Sciatic nerve (tissue), 2 donors: ENCODE measurements around the gene AGPAT1. TPM values are rescaled to one million over a fixed set of nuclear protein-coding genes. Genes with fewer than 3 reads are reported as not detected.
"Not testable (repeated sequence)": the region's sequence is repeated elsewhere in the genome, so short reads cannot be mapped to it uniquely, and the experiment has no call there.

ENCODE experiments used
- ATAC-seq: fragments of 200-7000 bp; cut with Tn5 transposase; one replicate; pipeline ENCODE4 v1.9.1; 2020; ENCODE audit warnings: mild to moderate bottlenecking, moderate library complexity
- DNase-seq: peaks from one replicate; pipeline ENCODE4 v3.0.0-alpha.2; 2020; ENCODE audit warnings: low spot score
- intact Hi-C: fragments of 100-400 bp; cut with DNase I; formaldehyde crosslinking; loops from one replicate; pipeline ENCODE4 v1.14.2; 2022
- total RNA-seq: library from RNA; stranded (reverse); fragmentation: NEBNext Ultra II Directional; extraction: Animal tissue kit (Norgen Biotek cat#: 25700); gene quantifications from one replicate; pipeline ENCODE4 v1.2.1, GENCODE V29; 2021
- donor health status: DM: no; HTN: no; CAD: no.
- donor health status: DM: no; HTN: no; CAD: no.

AGPAT1 gene
- total RNA-seq, 1 donor from 2014 or later = 59.9 TPM

GRCh38 chr6:32202186-32202585 is 26.3 kb upstream of the AGPAT1 start:
- ATAC-seq (no peak), DNase-seq (no peak)
- intact Hi-C loops = no loop called here

GRCh38 chr6:32200711-32201475 is 25.0 kb upstream of the AGPAT1 start:
- DNase-seq (no peak), ATAC-seq (no peak)
- intact Hi-C loops = no loop called here

GRCh38 chr6:32198866-32199265 is 23.0 kb upstream of the AGPAT1 start:
- ATAC-seq = no peak
- intact Hi-C loops = no loop called here
- no peak for DNase-seq

GRCh38 chr6:32198345-32198696 is 22.4 kb upstream of the AGPAT1 start:
- intact Hi-C loops = no loop called here
- DNase-seq = no peak

GRCh38 chr6:32196682-32197616 is 21.1 kb upstream of the AGPAT1 start:
- ATAC-seq = no peak
- no peak for DNase-seq
- intact Hi-C loops = no loop called here

More at GRCh38 chr6:32198345-32198696, 22.4 kb upstream of the AGPAT1 start:
- no peak for ATAC-seq

GRCh38 chr6:32195902-32196681 is 20.2 kb upstream of the AGPAT1 start:
- intact Hi-C loops = no loop called here
- DNase-seq (peak; percentile 99), ATAC-seq (peak; percentile 91)

- peak; percentile 88 for ATAC-seq
- peak; percentile 100 for DNase-seq
- intact Hi-C loops = no loop called here
Measured at GRCh38 chr6:32195652-32195901, 19.7 kb upstream of the AGPAT1 start.

- DNase-seq (no peak), ATAC-seq (no peak)
- intact Hi-C loops = no loop called here
Measured at GRCh38 chr6:32194825-32195651, 19.2 kb upstream of the AGPAT1 start.

GRCh38 chr6:32194388-32194787 is 18.5 kb upstream of the AGPAT1 start:
- no peak for ATAC-seq
- intact Hi-C loops = no loop called here
- DNase-seq = no peak

- ATAC-seq, DNase-seq, intact Hi-C loops: not testable (repeated sequence)
Measured at GRCh38 chr6:32193096-32193495, 17.2 kb upstream of the AGPAT1 start.

- intact Hi-C loops = no loop called here
- DNase-seq (peak; percentile 80), ATAC-seq (no peak)
Measured at GRCh38 chr6:32192608-32193039, 16.7 kb upstream of the AGPAT1 start, which contains the start of gene GPSM3. GPSM3 (minus strand) TSS chr6:32192643; CDS start chr6:32192513, 130 bp downstream.

- intact Hi-C loops = no loop called here
- DNase-seq (no peak), ATAC-seq (no peak)
Measured at GRCh38 chr6:32191696-32192607, 16.1 kb upstream of the AGPAT1 start.

- DNase-seq (no peak), ATAC-seq (no peak)
- intact Hi-C loops = no loop called here
Measured at GRCh38 chr6:32190911-32191677, 15.2 kb upstream of the AGPAT1 start.

- peak; percentile 84 for ATAC-seq
- intact Hi-C loops = no loop called here
Measured at GRCh38 chr6:32190054-32190851, 14.4 kb upstream of the AGPAT1 start, which contains the start of gene PBX2. PBX2 (minus strand) TSS chr6:32190202; CDS start chr6:32189915, 287 bp downstream.

GRCh38 chr6:32189742-32190053 is 13.8 kb upstream of the AGPAT1 start:
- ATAC-seq = peak; percentile 1
- intact Hi-C loops = no loop called here

More at GRCh38 chr6:32190054-32190851, 14.4 kb upstream of the AGPAT1 start, which contains the start of gene PBX2:
- peak; percentile 96 for DNase-seq

More at GRCh38 chr6:32189742-32190053, 13.8 kb upstream of the AGPAT1 start:
- DNase-seq = no peak
